Stomach smooth muscle (tissue), 2 donors: ENCODE measurements around the gene TAS2R4.
"Not testable (repeated sequence)": the region's sequence is repeated elsewhere in the genome, so short reads cannot be mapped to it uniquely, and the experiment has no call there.

ENCODE experiments used
- H3K27ac ChIP-seq: one replicate; pipeline ENCODE4 v1.7.0; 2013; ENCODE audit warnings: mild to moderate bottlenecking, low read length, inconsistent platforms
- H3K27me3 ChIP-seq, 2 donors: one replicate each; pipeline ENCODE4 v1.7.0; 2013; ENCODE audit warnings: low read length in 2 of 2; ENCODE audit not compliant: insufficient read depth in 2 of 2, control insufficient read depth in 1 of 2
- H3K36me3 ChIP-seq, 2 donors: one replicate each; pipeline ENCODE4 v1.7.0; 2013; ENCODE audit warnings: low read length in 2 of 2; ENCODE audit not compliant: control insufficient read depth in 2 of 2, insufficient read depth in 2 of 2
- H3K4me1 ChIP-seq: one replicate; pipeline ENCODE4 v1.7.0; 2013; ENCODE audit warnings: low read length; ENCODE audit not compliant: control insufficient read depth, insufficient read depth
- H3K4me3 ChIP-seq, 2 donors: one replicate each; pipeline ENCODE4 v1.7.0; 2013; ENCODE audit warnings: low read length in 2 of 2
- H3K9ac ChIP-seq, 2 donors: one replicate each; pipeline ENCODE4 v1.7.0; 2013; ENCODE audit warnings: low read length in 2 of 2, mild to moderate bottlenecking in 1 of 2
- H3K9me3 ChIP-seq, 2 donors: one replicate each; pipeline ENCODE4 v1.7.0; 2013; ENCODE audit warnings: low read length in 2 of 2; ENCODE audit not compliant: control insufficient read depth in 2 of 2
- donor health status: healthy.
- donor health status: Pancreatic carcinoma.

Gene TAS2R4

GRCh38 chr7:141751904-141752303 lies 24.6 kb upstream of the TAS2R4 start:
- not testable (repeated sequence) for H3K4me1 ChIP-seq, H3K4me3 ChIP-seq, H3K27me3 ChIP-seq, H3K27ac ChIP-seq, H3K9ac ChIP-seq
- Histone ChIP-seq H3K9me3 (peaks cover 4 to 17% of the 10 kb centered on the region in 2 donors), H3K36me3 (peaks cover 31 to 40% of the 10 kb centered on the region in 2 donors)

- Histone ChIP-seq H3K27ac (no peak overlapping the region), H3K36me3 (peaks cover 37 to 46% of the 10 kb centered on the region in 2 donors), H3K4me1 (no peaks in the 10 kb centered on the region), H3K9me3 (peaks cover 4 to 17% of the 10 kb centered on the region in 2 donors), H3K4me3 (no peak overlapping the region), H3K9ac (no peak overlapping the region), H3K27me3 (no peaks in the 10 kb centered on the region)
Measured at GRCh38 chr7:141752634-141753033, 23.8 kb upstream of the TAS2R4 start.

DNA sequence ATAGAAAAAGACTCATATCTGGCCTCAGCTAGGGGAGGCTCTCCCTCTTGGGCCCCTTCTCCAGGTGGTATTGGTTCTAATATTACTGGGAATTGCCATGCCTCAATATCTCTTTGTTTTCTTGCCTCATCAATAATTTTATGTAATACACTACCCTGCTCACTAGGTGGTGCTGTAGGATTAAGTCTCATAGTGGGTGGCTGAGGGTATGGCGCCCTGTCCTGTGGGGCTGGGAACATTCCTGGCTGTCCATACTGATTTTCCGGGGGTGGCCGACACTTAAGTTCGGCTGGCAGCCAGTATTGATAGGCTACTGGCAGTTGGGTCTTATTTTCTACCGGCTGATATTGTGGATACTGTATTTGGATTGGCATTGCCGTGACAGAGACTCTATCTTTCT lies 21.5 kb upstream of the TAS2R4 start:
- Histone ChIP-seq H3K4me3 (no peak overlapping the region), H3K9ac (no peak overlapping the region), H3K27me3 (no peaks in the 10 kb centered on the region), H3K36me3 (peaks cover 37 to 43% of the 10 kb centered on the region in 2 donors), H3K27ac (no peak overlapping the region), H3K9me3 (peaks cover 4 to 17% of the 10 kb centered on the region in 2 donors), H3K4me1 (no peaks in the 10 kb centered on the region)

GRCh38 chr7:141763797-141764196 lies 12.7 kb upstream of the TAS2R4 start, which contains the start of gene TAS2R3:
TAS2R3 (plus strand) TSS chr7:141764097; CDS start chr7:141764159, 62 bp downstream.
- H3K9ac ChIP-seq: no peak within 1 kb of the TSS
- peaks cover 22 to 24% of the 10 kb centered on the region in 2 donors for H3K36me3 ChIP-seq
- H3K4me1 ChIP-seq: no peaks in the 10 kb centered on the region
- H3K27ac ChIP-seq: no peak within 1 kb of the TSS
- no peaks in the 10 kb centered on the region for H3K27me3 ChIP-seq
- H3K4me3 ChIP-seq: no peak within 1 kb of the TSS
- H3K9me3 ChIP-seq: no peaks in the 10 kb centered on the region

DNA sequence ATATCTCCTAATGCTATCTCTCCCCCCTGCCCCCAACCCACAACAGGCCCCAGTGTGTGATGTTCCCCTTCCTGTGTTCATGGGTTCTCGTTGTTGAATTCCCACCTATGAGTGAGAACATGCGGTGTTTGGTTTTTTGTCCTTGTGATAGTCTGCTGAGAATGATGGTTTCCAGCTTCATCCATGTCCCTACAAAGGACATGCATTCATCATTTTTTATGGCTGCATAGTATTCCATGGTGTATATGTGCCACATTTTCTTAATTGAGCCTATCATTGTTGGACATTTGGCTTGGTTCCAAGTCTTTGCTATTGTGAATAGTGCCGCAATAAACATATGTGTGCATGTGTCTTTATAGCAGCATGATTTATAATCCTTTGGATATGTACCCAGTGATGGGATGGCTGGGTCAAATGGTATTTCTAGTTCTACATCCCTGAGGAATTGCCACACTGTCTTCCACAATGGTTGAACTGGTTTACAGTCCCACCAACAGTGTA lies 6.3 kb upstream of the TAS2R4 start:
- H3K4me3 ChIP-seq, H3K27ac ChIP-seq, H3K4me1 ChIP-seq, H3K9me3 ChIP-seq, H3K9ac ChIP-seq, H3K27me3 ChIP-seq, H3K36me3 ChIP-seq: not testable (repeated sequence)

DNA sequence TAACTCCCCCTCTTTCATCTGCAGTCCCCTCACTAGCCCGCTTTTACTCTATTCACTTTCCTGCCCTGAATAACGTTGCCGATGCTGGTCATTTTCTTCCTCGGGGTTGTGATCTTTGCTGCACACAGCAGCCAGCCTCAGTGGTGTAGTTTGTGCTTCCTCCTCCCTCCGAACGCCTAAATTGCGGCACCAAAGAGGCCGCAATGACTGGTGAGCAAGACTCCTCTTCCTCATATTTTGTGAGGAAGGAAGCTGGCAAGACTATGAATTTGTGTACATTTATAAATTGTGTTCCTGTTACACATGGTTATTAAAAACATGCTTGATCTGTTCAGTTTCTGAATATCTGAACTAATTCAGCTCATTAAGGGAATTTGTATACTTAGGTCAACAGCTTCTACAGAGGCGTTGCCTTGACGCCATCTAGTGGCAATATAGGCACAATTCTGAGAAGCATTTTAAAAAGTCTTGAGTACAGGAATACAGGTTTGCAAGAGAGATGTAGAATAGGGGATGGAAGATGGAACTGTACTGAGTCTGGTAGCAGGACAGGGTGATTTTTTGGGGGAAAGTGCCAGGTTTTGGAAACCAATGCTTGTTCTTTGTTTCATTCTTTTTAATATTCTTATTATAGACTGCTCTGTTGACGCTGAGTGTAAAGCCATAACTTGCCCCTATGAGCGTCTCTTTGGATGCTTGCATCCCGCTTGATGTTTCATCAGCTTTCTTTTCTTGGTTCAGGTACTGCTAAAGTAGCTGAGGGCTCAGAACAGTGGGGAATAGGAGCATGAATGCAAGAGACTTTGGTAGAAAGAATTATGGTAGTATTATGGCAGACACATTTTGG lies 9.5 kb downstream of the TAS2R4 start:
- Histone ChIP-seq H3K9me3 (no peaks in the 10 kb centered on the region), H3K27ac (no peak overlapping the region), H3K27me3 (no peaks in the 10 kb centered on the region), H3K4me3 (no peak overlapping the region), H3K9ac (no peak overlapping the region), H3K4me1 (no peaks in the 10 kb centered on the region), H3K36me3 (peaks cover 4 to 11% of the 10 kb centered on the region in 2 donors)

DNA sequence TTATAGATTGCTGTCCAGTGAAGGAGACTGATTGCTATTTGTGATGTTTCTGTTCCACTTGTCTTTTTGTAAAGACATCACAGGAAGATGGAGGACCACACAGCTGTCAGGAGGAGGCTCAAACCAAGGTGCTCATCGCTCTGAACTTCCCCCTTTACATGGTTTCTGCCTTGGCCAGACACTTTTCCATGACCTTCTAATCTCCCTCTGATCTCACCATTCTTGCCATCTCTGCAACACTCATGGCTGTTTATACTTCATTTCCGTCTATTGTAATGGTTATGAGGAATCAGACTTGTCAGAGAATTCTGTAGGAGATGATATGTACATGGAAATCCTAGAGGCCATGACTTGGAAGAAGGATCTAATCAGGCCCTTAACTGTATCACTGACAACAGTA lies 11.8 kb downstream of the TAS2R4 start:
- H3K36me3 ChIP-seq: peaks cover 7 to 10% of the 10 kb centered on the region in 2 donors
- H3K9ac ChIP-seq: no peak overlapping the region
- H3K9me3 ChIP-seq: no peaks in the 10 kb centered on the region
- H3K4me3 ChIP-seq: no peak overlapping the region
- H3K4me1 ChIP-seq: no peaks in the 10 kb centered on the region
- no peaks in the 10 kb centered on the region for H3K27me3 ChIP-seq
- H3K27ac ChIP-seq: no peak overlapping the region

- Histone ChIP-seq H3K27ac (no peak within 1 kb of the TSS), H3K4me3 (no peak within 1 kb of the TSS), H3K4me1 (no peaks in the 10 kb centered on the region), H3K9me3 (no peaks in the 10 kb centered on the region), H3K27me3 (no peaks in the 10 kb centered on the region), H3K9ac (no peak within 1 kb of the TSS), H3K36me3 (peaks cover 7 to 10% of the 10 kb centered on the region in 2 donors)
Measured at GRCh38 chr7:141789917-141790316, 13.4 kb downstream of the TAS2R4 start, which contains the start of gene TAS2R5. TAS2R5 (plus strand) TSS chr7:141790217; CDS start chr7:141790362, 145 bp downstream.

DNA sequence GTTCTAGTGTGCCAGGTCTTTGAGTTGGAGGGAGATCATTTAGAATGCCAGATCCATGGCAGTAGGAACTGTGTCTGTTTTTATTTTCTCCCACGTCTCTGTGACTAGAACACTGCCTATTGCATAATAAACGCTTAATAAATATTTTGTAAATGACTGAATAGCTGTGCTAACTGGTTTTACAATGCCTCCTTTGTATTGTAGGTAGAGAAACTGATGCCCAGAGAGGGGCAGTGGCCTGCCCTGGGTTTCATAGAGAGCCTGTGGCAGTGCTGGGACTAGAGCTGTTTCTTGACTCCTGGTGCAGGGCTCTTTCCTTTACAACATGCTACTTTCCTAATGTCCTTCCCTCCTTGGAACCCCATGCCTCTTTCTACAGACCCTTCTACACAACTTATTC lies 16.1 kb downstream of the TAS2R4 start:
- H3K27me3 ChIP-seq: no peaks in the 10 kb centered on the region
- H3K36me3 ChIP-seq: peaks cover 7 to 10% of the 10 kb centered on the region in 2 donors
- H3K4me3 ChIP-seq: no peak overlapping the region
- no peak overlapping the region for H3K9ac ChIP-seq
- no peaks in the 10 kb centered on the region for H3K9me3 ChIP-seq
- H3K27ac ChIP-seq: no peak overlapping the region
- no peaks in the 10 kb centered on the region for H3K4me1 ChIP-seq

GRCh38 chr7:141820067-141820466 lies 43.6 kb downstream of the TAS2R4 start:
- peaks cover 0 to 9% of the 10 kb centered on the region in 2 donors for H3K9me3 ChIP-seq
- no peaks in the 10 kb centered on the region for H3K27me3 ChIP-seq
- no peak overlapping the region for H3K4me3 ChIP-seq

GRCh38 chr7:141822432-141822831 lies 46.0 kb downstream of the TAS2R4 start:
- not testable (repeated sequence) for H3K27ac ChIP-seq, H3K9me3 ChIP-seq

More at GRCh38 chr7:141820067-141820466, 43.6 kb downstream of the TAS2R4 start:
- Histone ChIP-seq H3K27ac (no peak overlapping the region), H3K9ac (no peak overlapping the region), H3K4me1 (no peaks in the 10 kb centered on the region), H3K36me3 (peaks cover 0 to 2% of the 10 kb centered on the region in 2 donors)

More at GRCh38 chr7:141822432-141822831, 46.0 kb downstream of the TAS2R4 start:
- not testable (repeated sequence) for H3K36me3 ChIP-seq, H3K4me3 ChIP-seq, H3K4me1 ChIP-seq, H3K27me3 ChIP-seq, H3K9ac ChIP-seq
